KG1 (cell line): Measurements from ENCODE around the gene MEF2A.
A peak's percentile ranks its signal among the peaks of the same experiment; 100 is the strongest.

Experiments used
- DNase-seq: peaks from one replicate; lab custom pipeline; 2025; lab: John Stamatoyannopoulos, UW

The MEF2A gene

DNA sequence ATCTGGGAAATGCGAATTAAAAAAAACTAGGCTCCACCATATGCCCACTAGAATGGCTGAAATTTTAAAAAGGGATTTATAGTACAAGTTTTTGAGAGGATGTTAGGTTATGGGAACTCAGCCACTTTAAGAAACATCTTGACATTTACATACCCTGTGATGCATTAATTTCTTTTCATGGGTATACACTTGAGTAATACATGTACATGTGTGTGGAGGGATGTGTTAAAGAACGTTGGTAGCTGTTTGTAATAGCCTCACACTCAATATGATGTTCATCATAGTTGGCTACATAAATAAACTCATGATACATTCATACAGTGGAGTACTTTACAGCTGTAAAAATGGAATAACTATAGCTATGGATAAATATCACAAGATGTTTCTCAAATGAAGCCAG, 40.9 kb downstream of the MEF2A start:
- DNase-seq = no peak

DNA sequence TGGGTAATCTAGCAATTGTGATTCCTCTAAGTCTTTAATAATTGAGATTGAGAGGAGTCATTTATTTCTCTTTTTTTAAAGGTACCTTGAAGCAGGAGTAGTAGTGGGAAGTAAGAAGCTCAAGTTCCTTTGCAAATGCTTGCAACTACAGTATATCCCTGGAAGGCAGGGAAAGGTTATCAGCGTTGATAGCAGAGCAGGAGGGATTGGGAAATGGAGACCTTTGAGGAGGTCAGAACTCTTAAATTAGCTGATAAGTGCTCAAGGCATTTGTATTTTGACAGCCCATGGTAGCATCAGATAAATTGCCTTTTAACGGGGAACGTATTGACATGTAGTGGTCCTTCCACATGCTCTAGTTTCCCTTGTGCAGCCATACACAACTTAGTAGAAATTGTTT, 47.7 kb downstream of the MEF2A start:
- no peak for DNase-seq

DNA sequence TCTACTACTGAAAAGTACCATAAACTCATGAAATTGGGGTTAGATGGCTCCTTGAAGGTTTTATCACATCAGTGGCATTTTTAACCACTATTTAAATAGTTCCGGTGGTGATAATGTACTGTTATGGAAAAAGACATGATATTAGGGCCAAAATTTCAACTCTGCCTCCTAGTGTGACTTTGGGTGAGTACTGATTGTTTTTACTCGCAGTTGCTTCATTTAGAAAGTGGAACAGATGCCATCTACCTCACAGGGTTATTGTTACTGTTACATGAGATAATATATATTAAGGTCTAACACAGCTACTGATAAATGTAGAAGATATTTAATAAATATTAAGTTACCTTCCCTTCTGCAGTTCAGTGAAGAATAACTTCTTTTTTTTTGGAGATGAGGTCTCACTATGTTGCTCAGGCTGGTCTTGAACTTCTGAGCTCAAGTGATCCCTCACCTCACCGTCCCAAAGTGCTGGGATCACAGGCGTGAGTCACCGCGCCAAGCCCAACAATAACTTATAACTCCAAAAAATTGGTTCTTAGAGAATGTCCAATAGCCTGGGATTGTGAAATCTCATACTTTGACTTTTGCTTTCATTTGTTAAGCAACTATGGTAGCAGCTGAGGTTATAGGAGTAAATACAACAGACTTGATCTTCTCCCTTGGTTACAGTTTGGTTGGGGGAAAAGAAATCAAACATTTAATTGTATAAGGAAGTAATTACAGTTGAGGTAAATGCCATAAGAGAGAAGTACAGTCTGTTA, 48.3 kb downstream of the MEF2A start:
- DNase-seq = no peak

DNA sequence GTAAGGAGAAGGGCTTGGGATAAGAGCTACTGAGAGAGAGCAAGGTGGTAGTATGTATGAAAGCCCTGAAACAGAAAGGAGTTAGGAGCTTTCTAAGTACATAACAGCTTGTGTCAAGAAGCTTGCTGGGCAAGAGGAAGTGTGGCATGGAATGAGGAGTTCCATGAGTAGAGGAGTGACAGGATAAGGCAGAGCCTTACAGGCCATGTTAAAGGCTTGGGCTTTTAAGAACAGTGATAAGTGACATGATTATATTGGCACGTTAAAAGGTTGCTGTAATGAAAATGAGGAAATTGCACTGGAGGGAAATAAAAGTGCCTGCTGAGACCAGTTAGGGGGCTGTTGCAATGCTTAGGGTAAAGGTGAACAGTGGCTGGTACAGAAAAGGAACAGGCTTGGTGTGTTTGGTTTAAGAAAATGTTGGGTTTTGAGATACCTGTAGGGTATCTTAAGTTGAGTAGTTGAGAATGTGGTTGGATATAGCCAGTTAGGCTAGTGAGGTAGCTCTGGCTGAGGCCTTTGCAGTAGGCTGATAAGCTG, 49.0 kb downstream of the MEF2A start:
- DNase-seq = no peak

DNA sequence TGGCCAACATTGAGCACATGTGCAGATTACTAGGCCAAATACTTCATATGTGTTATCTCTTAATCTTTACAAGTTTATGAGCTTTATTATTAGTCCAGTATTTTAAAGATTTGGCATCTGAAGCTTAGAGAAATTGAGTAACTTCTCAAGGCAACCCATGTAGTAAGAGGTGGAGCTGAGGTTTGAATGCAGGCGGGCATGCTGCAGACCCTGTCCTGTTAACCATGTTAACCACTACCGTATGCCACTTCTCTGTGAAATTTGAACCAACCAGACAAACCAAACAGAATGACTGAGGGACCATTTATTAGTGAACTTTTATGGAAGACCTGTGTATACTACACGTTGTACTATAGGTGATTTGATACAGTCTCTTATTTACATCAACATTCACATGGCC, 49.7 kb downstream of the MEF2A start:
- DNase-seq = no peak

DNA sequence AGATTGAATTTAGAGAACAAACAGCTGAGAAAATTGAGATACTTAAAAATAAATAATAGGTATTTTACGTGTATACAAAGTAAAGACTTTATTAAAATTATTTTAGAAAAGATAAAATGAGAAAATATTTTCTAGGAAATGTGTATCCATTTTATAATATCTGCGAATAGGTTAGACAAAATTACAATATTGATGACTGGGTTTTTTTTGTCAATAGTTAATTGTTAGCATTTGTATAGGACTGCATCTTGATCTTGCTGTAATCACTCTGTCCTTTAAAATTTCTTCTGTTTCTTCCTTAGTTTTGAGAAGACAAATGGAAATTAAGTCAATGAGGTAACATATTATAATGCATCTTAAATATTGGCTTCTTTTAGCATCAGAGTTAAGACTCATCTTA, 50.3 kb downstream of the MEF2A start:
- no peak for DNase-seq

DNA sequence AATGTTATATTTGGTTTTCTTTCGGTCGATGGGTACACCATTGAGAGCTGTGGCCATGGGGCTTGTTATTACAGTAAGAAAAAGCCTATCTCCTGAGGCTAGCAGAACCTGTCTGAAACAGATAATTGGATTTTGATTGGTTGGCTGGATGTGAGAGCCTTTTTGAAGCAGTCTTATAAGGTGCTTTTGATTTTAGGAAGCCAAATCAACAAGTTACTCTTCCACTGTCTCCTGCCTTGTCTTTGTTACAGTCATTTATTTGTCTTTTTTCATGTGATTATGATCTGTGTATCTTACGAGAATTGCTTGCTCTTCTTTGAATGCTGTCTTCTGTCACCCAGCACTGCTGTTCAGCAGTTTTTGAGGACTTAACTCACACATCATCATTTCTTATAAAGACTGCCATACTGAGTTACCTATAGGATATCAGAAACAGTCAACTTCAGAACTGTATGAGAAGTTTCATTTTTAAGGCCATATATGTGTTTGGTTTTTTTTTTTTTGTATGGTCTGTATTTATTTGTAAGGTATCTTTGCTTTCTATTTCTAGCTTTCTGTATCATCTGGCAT, 51.1 kb downstream of the MEF2A start:
- no peak for DNase-seq

DNA sequence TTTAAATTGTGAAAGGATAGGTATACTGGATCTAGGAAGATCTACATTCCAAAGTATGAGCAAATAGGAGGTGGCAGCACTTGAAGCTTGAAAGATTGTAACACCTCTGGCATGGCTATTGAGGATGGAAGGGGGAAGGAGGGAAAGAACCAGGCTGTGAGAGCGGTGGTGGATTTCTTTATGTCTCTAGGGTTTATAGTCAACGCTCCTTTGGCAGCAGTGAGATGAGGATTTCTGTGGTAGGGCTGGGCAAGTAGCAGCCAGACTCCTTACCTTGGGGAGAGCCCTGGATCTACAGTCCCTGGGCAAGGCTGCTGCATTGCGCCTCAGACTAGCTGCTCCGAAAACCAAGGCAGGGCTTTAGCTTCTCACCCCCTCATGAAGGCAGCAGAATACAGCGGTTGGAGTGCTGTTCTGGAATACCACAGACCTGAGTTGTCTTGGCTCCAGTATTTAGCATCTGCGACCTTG, 53.2 kb downstream of the MEF2A start:
- DNase-seq = no peak

DNA sequence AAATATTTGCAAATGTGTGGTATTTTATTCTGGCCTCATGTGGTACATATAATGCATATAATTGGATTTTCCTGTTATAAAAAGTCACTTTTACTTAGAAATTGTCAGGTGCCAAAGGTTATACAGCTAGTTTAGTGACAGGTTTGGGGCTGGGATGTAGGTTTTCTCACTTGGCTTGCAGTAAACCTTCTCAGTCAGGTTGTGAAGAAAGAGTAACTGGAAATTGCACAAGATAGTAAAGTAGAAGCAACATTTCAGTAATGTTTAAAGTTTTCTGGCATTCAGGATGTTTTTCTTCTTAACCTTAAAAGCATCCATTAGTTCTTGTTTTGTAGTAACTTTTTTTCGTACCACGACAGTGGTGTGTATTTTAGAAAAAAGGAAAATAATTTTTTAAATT, 53.9 kb downstream of the MEF2A start:
- DNase-seq = no peak

DNA sequence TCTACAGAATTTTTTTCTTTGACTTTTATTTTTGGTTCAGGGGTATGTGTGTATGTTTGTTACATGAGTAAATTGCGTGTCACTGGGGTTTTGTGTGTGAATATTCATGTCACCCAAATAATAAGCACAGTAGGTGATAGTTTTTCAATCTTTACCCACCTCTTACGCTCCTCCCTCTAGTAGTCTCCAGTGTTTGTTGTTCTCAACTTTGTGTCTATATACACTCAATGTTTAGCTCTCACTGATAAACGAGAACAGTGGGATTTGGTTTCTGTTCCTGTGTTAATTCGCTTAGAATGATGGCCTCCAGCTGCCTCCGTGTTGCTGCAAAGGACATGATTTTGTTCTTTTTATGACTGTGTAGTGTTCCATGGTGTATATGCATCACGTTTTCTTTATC, 54.4 kb downstream of the MEF2A start:
- DNase-seq = no peak

DNA sequence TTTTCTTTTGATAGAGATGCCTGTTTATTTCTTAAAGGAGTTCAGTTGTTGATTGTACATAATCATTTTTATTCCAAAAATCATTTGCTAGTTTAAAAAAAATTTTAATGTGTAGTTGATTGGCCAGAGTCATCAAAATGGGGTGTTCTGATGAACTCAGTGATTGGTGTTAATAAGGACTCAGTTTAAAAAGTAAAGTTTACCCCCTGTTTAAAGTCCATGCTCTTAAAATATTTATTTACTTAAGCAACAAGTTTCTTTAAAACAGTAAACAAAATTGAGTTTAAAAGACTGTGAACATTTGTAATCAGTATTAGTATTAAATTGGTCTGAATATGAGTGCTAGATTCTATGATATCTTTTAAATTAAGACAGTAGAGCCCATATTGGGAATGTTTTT, 56.0 kb downstream of the MEF2A start:
- no peak for DNase-seq

DNA sequence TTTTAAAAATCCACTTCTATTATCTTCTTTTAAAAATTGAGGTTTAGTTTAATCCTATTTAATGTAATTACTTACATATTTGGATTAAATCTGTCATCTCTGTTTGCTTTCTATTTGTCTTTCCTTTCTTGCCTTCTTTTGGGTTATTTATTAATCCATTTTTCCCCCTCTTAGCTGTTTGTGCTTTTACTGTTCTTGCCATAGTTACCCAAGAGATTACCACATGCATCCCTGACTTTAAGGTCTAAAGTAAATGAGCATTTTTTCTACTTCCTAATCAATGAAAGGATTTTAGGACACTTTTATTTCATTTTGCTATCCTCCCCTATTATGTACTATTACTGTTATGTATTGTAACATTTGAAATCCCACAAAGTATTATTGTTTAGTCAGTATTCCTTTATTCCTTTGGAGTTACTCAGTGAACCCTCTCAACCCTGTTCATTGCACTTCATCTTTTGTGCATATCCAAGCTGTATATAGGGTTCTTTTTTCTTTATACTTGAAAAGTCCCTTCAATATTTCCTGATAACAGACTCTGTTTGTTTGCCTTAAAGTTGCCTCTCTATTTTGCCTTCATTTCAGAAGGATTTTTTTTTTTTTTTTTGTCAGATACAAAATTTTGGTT, 62.7 kb downstream of the MEF2A start:
- no peak for DNase-seq

DNA sequence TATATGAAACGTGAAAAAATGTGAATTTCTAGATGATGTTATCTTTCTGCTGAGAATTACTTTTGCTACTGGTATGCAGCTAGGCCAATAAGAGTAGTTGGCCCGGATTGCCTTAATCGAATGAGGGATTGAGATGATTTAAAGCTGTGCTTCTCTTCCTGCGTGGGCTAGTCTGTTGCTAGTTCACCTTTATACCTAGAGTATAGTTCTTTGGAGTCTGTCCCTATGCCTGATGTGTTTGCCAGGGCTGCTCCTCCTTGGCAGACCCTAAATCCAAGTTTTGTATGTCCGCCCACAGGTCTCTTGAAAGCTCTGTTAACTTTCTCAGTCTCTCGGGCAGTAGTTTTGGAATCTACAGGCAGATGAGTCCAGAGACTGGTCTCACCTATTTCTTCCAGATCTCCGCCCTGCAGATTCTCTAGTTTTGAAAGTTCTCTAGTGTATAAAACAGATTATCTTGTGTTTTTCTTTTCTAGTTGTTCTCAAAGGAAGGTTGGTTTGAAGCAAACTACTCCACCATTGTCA, 64.9 kb downstream of the MEF2A start:
- no peak for DNase-seq

DNA sequence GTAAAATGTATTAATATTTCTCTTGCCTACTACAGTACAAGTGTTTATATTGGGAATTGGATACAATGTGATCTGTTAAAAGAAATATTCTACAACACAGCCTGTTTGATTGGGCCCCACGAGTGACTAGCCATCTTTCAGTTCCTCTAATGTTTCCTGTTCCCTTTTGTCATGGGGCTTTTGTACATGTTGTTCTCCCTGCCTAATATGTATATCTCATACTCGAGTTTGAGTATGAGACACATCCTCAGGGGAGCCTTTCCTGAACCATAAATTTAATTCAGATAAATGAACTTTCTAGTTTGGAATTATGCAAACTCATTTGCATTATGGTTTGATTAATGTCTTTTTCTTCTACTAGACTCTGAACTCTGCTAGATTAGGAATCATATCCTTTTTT, 65.5 kb downstream of the MEF2A start:
- DNase-seq = peak; percentile 32

DNA sequence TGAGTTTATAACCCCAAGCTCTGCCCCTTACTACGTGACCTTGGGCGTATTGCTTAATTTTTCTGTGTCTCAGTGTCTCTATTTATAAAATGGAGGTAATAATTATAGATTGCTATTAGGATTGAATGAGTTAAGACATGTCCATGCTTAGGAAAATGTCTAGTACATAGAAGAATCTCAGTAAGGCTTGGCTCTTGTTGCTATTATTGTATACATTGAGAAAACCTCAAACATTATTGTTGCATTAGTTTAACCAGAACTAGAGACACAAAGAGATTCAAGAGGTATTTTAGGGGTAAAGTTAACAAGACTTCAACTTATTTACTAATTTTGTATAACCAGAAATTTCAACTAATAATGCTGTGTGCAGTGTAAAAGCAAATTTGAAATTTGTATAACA, 66.7 kb downstream of the MEF2A start:
- DNase-seq = no peak

DNA sequence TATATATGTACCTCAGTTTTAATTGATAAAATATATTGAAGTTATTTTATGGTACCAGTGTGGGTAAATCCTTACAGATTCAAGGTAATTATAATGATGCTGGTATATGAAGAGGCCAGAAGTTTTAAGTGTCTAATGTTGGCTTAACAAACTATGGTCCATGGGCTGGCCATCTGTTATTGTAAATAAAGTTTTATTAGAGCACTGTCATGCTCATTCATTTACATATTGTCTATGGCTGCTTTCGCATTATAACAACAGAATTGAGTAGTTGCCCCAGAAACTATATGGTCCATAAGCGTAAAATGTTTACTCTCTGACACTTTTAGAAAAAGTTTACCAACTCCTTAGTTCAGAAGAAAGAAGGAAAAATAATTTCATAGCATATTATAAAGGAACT, 67.9 kb downstream of the MEF2A start:
- DNase-seq = no peak

DNA sequence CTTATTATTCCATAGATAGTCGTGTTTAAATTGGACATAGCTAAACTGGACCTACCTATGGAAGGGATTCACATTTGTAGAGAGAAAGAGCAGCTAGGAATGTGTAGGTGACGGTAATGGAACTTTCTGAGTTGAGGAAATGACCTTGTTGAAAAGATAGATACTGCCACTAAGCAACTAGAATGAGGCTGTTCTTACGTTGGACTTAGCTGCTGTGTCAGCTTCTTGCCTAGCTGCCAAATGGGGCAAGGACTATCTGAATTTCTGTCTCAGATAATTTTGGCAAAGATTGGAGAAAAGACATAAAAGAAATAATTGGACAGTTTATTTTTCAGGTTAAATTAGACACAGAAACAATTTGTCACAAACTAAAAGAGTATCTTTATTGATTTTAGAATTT, 68.8 kb downstream of the MEF2A start:
- no peak for DNase-seq

DNA sequence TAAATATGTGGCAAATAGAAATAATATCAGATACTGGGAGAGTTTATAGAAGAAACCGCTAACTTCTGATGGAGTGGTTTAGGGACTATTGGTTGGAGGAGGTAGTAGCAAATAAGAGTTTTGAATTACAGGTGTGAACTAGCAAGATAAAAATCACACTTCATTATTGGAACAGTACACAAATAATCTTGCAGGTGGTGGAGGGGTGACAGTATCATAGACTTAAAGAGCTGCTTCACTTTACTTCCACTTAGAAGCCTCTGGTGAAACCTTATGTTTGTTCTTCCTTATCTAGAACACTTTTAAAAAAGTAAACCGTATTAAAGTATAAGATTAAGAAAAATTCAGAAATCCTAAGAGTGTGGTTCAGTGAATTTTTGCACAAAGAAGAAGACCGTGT, 69.4 kb downstream of the MEF2A start:
- no peak for DNase-seq

DNA sequence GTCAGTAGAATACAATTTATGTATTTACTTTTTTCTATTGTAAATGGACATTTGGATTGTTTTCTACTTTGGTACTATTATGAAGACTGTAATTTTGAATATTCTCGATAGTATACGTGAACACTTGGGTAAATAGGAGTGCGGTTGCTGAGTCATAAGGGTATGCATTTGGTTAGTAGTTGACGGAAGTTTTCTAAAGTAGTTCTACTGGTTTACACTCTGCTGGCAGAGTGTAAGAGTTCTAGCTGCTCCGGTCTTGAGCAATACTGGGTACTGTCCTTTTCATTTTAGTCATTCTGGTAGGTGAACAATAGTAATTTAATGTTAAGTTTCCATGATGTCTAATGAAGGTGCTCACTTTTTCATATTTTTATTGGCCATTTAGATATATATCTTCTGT, 70.0 kb downstream of the MEF2A start:
- DNase-seq = no peak

DNA sequence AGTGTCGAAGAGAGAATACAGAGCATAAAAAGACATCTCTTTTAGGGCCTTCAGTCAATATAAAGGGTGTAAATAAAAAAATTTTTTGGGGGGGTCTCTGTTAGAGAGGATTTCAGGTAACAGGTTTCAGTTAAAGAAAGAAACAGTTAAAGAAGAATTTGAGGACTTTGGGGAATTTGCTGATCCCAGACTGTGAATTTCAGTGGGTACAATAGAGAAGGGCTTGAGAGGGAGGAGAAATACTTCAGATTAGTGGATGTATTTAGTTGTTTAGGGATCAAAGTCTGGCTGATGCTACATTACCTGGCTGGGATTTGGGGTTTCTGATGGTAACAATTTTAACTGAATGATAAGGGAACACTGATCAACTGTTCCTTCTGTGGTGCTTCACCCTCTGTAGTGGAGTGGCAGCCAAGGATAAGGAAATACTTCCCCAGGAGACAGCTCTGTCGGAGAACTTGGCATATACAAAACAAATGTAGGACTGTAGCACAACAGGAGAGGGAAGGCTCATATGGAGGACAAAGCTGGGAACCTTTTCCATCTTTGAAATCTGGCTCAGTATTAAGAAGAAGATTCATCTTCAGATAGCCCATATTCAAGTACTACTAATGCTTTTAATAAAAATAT, 79.2 kb downstream of the MEF2A start:
- no peak for DNase-seq

DNA sequence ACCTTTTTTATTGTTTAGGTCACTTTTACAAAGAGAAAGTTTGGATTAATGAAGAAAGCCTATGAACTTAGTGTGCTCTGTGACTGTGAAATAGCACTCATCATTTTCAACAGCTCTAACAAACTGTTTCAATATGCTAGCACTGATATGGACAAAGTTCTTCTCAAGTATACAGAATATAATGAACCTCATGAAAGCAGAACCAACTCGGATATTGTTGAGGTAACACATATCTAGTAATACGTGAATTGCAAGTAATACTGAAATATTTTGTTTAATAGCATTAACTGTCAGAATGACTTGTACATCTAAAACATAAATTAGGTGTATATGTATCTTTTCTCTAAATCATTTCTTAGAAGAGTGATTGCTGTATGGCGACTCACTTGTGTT, 79.8 kb downstream of the MEF2A start:
- DNase-seq = no peak

DNA sequence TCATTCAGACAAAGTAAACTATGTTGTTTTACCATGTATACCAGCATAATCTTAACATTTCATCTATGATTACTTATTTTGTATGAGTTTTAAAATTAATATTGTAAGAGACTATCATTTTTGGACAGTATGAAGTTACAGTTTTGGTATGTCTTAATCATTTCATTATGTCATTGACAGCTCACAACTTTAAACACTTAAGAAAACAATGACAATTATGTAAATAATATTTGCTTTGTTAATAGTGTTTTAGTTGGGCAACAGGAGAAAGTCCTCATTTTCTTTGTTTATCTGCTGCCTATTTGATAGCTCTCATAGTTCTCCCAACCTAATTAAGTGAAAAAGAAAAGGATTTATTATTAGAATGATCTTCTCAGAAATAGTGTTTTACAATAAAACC, 80.2 kb downstream of the MEF2A start:
- DNase-seq = no peak
